Ovary (tissue), 3 donors: ENCODE results near the gene PDXP.

Source experiments
- EP300 ChIP-seq: sonication (generic); formaldehyde crosslinking; IDR thresholded peaks from one replicate; pipeline ENCODE4 v1.6.1; 2017; ENCODE audit warnings: antibody characterized with exemption
- POLR2A ChIP-seq: fragments of 450-650 bp; IDR thresholded peaks from one replicate; pipeline ENCODE4 v1.6.1; 2017; ENCODE audit warnings: antibody characterized with exemption, mild to moderate bottlenecking, moderate library complexity
- TF ChIP-seq, protein P1 (sequence below), 3 donors: fragments of 450-650 bp in 2 of 3; fragments of 200-600 bp in 1 of 3; IDR thresholded peaks; one replicate each; pipeline versions ENCODE4 v1.5.1 to v1.8.0; 2016 to 2022; ENCODE audit warnings: antibody characterized with exemption in 3 of 3, mild to moderate bottlenecking in 1 of 3
- donor health status: DM: no; HTN: no; CAD: no.

DNA sequence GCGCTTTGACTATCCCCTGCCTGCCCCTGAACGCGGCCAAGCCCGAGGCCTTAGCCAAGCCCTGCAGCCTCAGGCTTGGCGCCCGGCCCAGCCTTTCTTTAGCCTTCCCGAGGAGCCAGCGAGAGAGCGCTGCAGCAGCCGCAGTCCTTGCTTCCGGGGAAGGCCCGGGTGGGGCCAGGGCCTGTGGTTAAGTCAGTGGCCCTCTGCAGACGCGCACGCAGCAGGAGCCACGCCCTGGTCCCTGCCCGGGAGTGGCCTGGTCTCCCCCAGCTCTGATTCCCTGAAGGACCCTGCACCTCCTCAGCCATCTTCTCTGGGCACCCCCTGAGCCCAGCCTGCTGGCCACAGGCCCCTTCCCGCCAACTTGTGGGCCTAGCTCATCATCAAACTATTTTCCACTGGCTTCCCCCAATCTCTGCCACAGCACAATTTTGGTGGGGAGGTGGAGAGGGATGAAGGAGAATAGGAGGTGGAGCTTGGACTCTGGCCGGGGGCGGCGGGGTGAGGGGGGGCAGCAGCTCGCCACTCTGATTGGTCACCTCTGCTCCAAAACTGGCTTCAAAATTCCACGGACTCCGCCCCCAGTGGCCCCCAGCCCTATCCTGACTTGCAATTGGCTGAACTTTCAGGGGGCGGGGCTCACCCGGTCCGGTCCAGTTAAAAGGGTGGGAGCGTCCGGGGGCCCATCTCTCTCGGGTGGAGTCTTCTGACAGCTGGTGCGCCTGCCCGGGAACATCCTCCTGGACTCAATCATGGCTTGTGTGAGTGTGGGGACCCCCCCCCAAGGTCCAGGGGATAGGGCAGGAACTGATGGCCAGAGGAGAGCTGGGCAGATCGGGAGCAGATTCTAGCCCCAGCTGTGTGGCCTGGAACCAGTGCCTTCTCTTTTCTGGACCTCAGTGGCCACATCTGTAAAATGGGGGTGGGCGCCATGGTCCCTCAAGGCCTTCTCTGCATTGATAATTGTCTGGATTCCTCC lies 16.7 kb downstream of the PDXP start, which contains the start of gene LGALS1:
- TF ChIP-seq, protein P1, sequence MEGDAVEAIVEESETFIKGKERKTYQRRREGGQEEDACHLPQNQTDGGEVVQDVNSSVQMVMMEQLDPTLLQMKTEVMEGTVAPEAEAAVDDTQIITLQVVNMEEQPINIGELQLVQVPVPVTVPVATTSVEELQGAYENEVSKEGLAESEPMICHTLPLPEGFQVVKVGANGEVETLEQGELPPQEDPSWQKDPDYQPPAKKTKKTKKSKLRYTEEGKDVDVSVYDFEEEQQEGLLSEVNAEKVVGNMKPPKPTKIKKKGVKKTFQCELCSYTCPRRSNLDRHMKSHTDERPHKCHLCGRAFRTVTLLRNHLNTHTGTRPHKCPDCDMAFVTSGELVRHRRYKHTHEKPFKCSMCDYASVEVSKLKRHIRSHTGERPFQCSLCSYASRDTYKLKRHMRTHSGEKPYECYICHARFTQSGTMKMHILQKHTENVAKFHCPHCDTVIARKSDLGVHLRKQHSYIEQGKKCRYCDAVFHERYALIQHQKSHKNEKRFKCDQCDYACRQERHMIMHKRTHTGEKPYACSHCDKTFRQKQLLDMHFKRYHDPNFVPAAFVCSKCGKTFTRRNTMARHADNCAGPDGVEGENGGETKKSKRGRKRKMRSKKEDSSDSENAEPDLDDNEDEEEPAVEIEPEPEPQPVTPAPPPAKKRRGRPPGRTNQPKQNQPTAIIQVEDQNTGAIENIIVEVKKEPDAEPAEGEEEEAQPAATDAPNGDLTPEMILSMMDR (IDR thresholded peaks at IDR 0.05), result peak in 1 of 3 donors; percentile 29
- TF ChIP-seq POLR2A (peak; percentile 68), EP300 (peak; percentile 53)
